A549 (cell line): ENCODE data around the gene KLHL29.

Experiments
- CEBPB ChIP-seq, 2 experiments: fragments of >200 bp in 1 of 2; sonication (Bioruptor Twin) in 1 of 2; formaldehyde crosslinking in 1 of 2; IDR thresholded peaks; 2 replicates each; pipeline ENCODE4 v1.6.1; 2012 to 2016
- CHD4 ChIP-seq: fragments of 200-600 bp; sonication (generic); IDR thresholded peaks from 2 replicates; pipeline ENCODE4 v1.6.1; 2016; ENCODE audit warnings: antibody characterized with exemption, mild to moderate bottlenecking, borderline replicate concordance
- CTCF ChIP-seq: fragments of >200 bp; sonication (Bioruptor Twin); formaldehyde crosslinking; IDR thresholded peaks from 3 replicates; pipeline ENCODE4 v1.5.1; 2016
- EP300 ChIP-seq, 2 experiments: fragments of >200 bp; sonication (Bioruptor Twin); formaldehyde crosslinking; IDR thresholded peaks; 2 replicates in 1 of 2; 3 replicates in 1 of 2; pipeline ENCODE4 v1.6.1; 2016 to 2017
- NPAS2 ChIP-seq: fragments of 250-450 bp; sonication (Bioruptor Pico); IDR thresholded peaks from 2 replicates; pipeline ENCODE4 v1.8.0; 2022; ENCODE audit warnings: mild to moderate bottlenecking, moderate library complexity, borderline replicate concordance
- PBX3 ChIP-seq: IDR thresholded peaks from 2 replicates; pipeline ENCODE4 v1.6.1; 2012
- POLR2A ChIP-seq: IDR thresholded peaks from 2 replicates; pipeline ENCODE4 v1.6.1; 2012; ENCODE audit warnings: mild to moderate bottlenecking, low read length
- POLR2AphosphoS2 ChIP-seq: conservative IDR thresholded peaks from 2 replicates; pipeline ENCODE4 v1.6.1; 2012; ENCODE audit warnings: low read length, improper control_type of control experiment, inconsistent platforms
- RAD21 ChIP-seq, 2 experiments: fragments of >200 bp in 1 of 2; sonication (Bioruptor Twin) in 1 of 2; formaldehyde crosslinking in 1 of 2; IDR thresholded peaks in 1 of 2; conservative IDR thresholded peaks in 1 of 2; 2 replicates in 1 of 2; 3 replicates in 1 of 2; pipeline ENCODE4 v1.6.1; 2012 to 2018; ENCODE audit warnings: inconsistent platforms in 1 of 2
- RFX5 ChIP-seq: fragments of 450-650 bp; IDR thresholded peaks from 2 replicates; pipeline ENCODE4 v1.7.1; 2014; ENCODE audit warnings: antibody characterized with exemption, mild to moderate bottlenecking, moderate library complexity
- TF ChIP-seq, protein P1 (sequence below): fragments of 450-650 bp; IDR thresholded peaks from 2 replicates; pipeline ENCODE4 v1.6.1; 2014; ENCODE audit warnings: antibody characterized with exemption
- TF ChIP-seq, protein P2 (sequence below): IDR thresholded peaks from 2 replicates; pipeline ENCODE4 v1.6.1; 2012; ENCODE audit warnings: low read depth, borderline replicate concordance

DNA sequence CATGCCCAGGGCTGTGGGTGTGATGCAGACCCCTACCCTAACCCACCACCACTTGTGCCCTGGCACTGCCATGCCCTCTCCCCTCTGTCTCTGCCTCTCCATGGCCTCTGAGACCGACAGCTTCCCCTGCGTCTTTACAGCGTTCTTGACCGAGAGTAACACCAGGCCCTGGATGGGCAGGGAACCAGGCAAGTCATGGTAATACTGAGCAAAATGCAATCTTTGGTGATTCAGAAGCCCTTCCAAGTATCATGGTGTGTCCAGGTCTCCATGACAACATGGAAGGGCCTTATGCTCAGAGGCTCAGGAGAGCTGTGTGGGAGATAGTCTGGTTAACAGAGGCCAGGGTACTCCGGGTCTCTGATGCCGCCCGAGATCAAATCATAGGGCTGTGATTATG is 176.1 kb downstream of the KLHL29 start:
- TF ChIP-seq CTCF (no peak), CEBPB (IDR thresholded peaks at IDR 0.05) (no peak), CHD4 (no peak), POLR2A (no peak), POLR2AphosphoS2 (no peak), RAD21 (conservative IDR thresholded peaks at IDR 0.05 in 1 of 2, IDR thresholded peaks at IDR 0.05 in 1 of 2) (no peak), EP300 (IDR thresholded peaks at IDR 0.05) (no peak), RFX5 (no peak), PBX3 (no peak), NPAS2 (CRISPR knock-in tag) (no peak)
- TF ChIP-seq, protein P1, sequence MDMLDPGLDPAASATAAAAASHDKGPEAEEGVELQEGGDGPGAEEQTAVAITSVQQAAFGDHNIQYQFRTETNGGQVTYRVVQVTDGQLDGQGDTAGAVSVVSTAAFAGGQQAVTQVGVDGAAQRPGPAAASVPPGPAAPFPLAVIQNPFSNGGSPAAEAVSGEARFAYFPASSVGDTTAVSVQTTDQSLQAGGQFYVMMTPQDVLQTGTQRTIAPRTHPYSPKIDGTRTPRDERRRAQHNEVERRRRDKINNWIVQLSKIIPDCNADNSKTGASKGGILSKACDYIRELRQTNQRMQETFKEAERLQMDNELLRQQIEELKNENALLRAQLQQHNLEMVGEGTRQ = no peak
- TF ChIP-seq, protein P2, sequence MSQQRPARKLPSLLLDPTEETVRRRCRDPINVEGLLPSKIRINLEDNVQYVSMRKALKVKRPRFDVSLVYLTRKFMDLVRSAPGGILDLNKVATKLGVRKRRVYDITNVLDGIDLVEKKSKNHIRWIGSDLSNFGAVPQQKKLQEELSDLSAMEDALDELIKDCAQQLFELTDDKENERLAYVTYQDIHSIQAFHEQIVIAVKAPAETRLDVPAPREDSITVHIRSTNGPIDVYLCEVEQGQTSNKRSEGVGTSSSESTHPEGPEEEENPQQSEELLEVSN = no peak
